NCI-H345 treated with DMSO at 0.1 percent for 48 hours (cell line): ENCODE data around the gene C9orf153.
A peak's percentile ranks its signal among the peaks of the same experiment; 100 is the strongest.
"Not testable (repeated sequence)": the region's sequence is repeated elsewhere in the genome, so short reads cannot be mapped to it uniquely, and the experiment has no call there.

Source experiments
- DNase-seq: peaks from one replicate; lab custom pipeline; 2025; ENCODE audit not compliant: unreplicated experiment; lab: John Stamatoyannopoulos, UW

C9orf153 gene

DNA sequence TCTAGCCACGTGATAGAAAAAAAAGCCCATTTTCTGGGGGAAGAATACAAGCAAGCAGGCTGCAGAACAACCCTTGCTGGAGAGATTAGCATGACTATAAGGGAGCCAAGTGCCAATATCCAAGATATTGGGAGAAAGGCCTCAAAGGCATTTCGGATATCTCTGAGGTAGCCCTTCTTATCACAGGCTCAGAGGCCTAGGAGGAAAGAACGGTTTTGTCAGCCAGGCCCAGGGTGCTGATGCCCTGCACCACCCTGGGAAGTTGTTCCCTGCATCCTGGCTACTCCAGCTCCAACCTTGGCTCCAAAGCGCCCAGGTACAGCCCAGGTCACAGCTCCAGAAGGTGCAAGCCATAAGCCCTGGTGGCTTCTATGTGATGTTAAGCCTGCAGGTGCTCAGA, 66.4 kb downstream of the C9orf153 start:
- DNase-seq: no peak

DNA sequence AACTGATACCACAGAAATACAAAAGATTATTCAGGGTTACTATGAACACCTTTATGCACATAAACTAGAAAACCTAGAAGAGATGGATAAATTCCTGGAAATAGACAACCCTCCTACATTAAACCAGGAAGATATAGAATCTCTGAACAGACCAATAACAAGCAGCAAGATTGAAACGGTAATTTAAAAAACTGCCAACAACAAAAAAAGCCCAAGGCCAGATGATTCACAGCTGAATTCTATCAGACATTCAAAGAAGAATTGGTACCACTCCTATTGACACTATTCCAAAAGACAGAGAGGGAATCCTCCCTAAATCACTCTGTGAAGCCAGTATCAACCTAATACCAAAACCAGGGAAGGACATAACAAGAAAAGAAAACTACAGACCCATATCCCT, 68.8 kb downstream of the C9orf153 start:
- DNase-seq: not testable (repeated sequence)

DNA sequence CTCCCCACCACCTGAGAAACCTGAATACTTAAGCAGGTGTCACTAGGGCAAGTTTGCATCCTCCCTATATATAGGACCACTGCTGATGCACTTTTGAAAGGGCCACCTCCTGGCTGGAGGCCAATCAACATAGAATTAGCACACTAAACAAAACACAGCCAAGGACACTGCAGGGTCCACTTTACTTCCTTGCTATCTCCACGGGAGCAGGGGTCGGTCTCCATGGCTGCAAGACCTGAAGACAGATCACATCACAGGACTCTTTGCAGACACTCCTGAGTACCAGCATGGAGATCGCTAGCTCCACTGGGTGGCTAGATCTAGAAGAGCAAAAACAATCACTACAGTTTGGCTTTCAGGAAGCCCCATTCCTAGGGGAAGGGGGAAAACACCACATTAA, 72.3 kb downstream of the C9orf153 start:
- no peak for DNase-seq

DNA sequence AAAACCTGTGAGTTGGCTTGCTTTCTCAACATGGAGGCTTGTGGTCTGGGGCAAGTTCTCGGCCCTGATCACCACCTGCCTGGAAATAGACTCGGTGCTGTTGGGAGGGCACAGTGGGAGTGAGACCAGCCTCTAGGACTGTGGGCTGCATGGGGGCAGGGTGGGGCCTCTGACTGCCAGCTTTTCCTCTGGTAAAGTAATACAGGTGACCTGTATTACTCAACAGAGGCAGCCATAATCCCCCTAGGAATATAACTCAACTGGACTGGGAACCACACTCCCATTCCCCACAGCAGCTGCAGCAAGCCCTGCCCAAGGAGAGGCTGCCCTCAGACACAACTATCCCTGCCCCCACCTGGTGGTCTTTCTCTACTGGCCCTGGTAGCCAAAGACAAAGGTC, 72.8 kb downstream of the C9orf153 start:
- no peak for DNase-seq

DNA sequence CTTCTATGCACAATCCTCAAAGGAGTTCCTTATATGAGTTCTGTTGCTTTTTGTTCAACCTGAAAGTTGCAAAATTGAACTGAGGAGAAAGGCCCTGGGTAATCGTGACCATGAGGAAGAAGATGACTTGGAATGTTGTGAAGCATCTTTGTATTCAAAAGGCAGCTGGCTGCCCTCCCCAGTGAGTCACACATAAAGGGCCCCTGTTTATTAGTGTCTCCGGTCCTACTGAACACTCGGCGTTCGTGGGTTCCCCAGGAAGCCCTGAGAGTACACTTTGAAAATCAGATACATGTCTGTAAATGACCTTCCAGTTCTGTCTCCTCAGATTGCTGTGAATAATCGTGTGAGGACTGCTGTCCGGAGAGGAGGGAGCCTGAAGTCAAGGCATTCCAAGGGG, 73.6 kb downstream of the C9orf153 start:
- DNase-seq: no peak

DNA sequence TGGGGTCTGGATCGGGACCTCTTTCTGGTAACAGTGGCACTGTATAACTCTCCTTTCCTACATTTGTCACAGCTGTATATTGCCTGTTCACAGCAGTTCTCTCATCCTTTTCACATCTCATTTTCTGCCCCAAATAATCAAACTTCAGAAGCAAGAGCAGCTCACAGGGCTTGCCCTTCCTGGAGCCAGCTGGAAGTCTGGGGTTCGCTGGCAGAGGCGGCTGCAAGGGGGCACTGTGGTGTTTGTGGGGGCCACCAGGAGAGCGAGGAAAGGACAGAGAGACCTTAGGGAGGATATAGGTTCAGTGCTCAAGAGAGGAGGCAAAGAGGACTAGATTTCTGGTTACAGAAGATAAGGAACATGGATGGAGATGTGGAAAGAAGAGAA, 75.3 kb downstream of the C9orf153 start:
- no peak for DNase-seq

DNA sequence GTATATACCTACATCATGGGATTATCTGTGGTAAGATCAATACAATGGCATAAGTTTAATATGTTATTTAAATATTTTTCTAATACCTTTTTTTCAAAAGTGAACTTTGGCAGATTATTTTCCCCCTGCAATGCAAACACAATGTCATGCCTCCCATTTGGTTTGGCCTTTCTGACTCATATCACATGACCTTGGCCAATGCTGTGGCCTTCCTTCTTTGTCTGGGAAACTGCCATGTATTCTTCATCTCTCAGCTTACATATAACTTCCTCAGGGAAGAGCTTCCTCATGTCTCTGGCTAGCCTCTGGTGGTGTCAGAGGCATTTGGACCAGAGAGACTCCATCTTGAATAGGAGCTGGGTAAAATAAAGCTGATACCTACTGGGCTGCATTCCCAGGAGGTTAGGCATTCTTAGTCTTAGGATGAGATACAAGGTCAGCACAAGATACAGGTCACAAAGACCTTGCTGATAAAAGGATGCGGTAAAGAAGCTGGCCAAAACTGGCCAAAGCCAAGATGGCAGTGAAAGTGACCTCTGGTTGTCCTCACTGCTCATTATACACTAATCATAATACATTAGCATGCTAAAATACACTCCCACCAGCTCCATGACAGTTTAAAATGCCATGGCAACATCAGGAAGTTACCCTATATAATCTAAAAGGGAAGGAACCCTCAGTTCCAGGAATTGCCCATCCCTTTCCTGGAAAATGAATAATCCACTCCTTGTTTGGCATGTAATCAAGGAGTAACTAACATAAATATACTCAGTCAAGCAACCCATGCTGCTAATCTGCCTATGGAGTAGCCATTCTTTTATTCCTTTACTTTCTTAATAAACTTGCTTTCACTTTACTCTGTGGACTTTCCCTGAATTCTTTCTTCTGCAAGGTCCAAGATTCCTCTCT, 76.0 kb downstream of the C9orf153 start:
- DNase-seq: no peak

DNA sequence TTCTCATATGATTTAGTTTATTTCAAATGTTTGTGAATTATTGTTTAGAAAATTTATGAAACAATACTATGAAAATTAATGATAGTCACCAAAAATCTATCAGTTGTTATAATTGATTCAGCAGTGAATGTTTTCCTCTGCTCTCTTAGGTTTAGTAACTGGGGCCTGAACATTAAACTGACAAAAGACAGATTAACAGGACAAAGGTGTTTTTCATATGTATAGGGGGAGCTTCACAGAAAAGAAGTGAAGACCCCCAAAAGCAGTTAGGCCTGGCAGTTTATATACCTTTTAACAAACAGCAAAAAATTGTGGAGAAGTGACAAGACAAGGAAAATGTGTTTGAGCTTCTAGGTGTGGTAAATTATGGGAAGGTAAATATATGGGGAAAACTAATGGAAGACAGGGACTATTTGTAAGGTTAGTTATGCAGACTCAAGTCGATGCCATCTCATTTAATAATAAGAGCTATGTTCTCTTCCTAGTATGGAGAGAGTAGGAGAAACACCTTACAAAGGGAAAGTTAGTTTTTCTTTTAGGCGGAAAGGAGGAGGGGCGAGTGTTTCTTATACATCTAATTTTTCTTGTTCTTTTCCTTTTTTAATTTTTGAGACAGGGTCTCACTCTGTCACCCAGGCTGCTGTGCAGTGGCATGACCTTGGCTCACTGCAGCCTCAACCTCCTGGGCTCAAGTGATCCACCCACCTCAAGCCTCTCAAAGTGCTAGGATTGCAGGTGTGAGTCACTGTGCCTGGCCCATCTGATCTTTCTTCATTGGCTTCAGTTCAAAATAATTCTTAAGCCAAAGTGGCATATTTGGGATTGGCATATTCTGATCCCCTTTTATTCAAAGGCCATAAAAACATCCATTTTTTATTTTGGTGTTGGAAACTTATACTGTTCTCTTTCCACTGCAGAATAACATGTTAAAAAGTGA, 77.8 kb downstream of the C9orf153 start:
- no peak for DNase-seq

DNA sequence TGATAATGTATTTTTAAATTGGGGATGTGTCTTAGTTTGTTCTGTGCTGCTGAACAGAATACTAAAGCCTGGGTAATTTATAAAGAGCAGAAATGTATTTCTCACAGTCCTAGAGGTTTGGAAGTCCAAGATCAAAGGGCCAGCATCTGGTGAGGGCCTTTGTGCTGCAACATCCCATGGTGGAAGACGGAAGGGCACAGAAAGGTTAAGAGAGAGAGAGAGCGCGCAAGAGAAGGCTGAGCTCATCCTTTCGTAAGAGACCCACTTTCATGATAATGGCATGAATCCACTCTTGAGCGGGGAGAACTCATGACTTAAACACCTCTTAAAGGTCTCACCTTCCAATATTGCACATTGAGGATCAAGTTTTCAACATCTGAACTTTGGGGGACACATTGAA, 81.0 kb downstream of the C9orf153 start:
- DNase-seq: no peak

DNA sequence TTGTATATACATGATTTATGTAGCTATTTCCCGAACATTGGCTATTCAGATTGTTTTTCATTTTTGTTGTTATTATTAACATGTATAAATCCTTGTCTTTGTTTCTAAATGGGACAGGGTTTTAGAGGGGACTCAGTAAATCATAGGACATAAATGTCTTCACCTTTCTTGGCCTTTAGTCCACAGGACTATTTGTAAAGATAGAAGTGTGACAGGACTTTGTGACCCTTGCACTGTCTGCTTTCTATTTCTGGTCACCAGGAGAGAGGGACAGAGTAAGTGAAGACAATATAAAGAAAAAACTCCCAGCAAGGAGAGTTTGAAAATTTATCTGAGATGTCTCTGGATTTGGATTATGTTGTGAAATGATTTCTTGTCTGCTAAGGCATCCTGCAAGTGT, 81.5 kb downstream of the C9orf153 start:
- no peak for DNase-seq

DNA sequence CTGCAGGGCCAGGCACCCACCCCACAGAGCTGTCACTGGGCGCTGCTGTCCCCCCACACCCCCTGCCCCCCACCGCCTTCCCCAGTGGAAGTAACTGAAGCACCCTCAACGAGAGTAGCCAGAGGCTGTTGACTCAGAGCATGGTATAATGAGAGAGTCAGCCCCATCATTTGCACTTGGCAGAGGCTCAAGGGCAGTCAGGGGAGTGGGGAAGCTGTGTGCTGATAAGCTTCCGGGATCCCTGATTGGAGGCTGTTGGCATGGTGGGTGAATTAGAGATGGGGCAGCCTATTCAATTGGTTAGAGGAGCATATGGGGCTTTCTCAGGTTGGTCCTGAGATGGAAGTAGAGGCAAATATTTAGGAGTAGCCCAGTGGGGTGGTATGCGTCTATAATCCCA, 83.0 kb downstream of the C9orf153 start:
- peak; percentile 85 for DNase-seq

DNA sequence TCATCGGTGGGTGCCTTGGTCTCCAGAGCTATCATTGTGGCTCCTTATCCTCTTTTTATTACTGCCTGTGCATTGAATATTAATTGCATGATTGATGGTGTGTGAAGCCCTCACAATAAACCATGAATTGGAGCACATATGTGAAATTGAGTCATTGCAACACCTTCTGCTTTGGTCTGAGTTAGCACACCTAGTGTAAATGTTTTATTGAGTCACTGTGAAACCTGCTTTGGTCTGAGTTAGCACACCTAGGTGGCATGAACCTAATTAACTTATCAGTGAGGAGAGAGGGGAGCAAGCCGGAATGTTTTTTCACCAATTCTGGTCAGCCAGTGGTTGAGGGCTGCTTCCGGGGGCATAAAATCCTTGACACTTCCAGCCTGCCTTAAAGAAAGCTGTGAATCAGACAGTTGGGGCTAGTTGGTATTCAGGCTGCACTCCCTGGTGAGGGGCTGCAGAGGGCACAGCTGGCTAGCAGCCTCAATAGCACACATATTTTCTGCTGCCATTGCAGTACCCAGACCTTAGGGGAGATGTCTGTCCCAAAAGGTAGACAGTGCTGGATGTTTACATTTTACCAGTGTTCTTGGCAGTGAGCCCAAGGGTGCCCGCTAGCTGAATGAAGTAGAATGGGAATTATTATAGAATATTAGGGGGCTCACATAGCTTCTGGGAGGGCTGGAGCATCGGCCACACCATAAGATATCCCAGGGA, 83.6 kb downstream of the C9orf153 start:
- DNase-seq: peak; percentile 85

DNA sequence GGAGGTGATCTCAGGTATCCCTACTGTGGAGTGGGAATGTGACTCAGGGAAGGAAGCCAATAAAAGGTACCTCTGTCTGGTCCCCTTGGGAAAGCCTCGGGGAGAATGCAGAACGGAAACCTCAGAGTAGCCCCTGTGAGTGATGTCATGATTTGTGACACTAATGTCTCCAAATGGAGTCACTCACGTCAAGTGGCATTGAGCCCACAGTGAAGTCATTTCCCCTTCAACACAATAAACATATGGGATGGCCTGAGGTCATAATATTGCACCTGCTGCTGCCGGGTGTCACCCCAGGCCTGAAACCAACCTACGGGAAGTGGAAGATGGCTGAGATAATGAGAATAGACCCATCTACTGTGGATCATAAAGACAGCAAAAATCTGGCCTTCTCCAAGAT, 84.2 kb downstream of the C9orf153 start:
- DNase-seq: no peak
